ENCODE measurements around the gene AQP2.

The AQP2 gene

DNA sequence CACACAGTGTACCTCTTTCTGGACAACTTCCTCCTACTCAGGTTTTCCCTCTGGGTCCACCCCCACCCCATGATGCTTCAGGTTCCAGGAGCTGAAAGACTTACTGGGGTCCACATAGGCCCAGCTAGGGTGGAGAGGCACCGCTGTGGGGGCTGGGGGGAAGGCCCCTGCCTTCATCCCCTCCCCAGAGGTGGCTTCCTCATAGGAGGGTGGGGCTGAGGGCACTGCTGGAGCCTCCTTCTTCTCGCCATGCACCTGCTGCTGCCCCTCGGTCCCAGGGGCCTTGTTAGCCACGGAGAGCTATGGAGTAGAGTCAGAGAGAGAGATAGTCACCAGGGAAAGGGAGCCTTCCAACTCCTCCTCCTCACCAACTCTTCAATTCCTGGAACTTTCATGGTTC is 49.5 kb upstream of the AQP2 start:
- Histone ChIP-seq H3K4me1 (ENCODE audit: control insufficient read depth, insufficient read depth, low read length) (no peaks in the 10 kb centered on the region), H3K27ac (ENCODE audit: extremely low read depth, low read depth, low read length) (no peak overlapping the region), H3K4me3 (ENCODE audit: low read depth, low read length) (no peak overlapping the region), H3K9me3 (ENCODE audit: control insufficient read depth, insufficient read depth, low read depth, low read length) (no peaks in the 10 kb centered on the region), H3K36me3 (ENCODE audit: control insufficient read depth in 2 of 2, insufficient read depth in 1 of 2, low read length in 2 of 2) (no peaks in the 10 kb centered on the region)
- TF ChIP-seq ZNF433 (tag by site-specific recombination; IDR thresholded peaks at IDR 0.05; ENCODE audit: low read depth) (no peak), ZNF548 (tag by site-specific recombination; IDR thresholded peaks at IDR 0.05) (0 out of 2 replicates have a peak, but pooled peaks have one; percentile 5), ZNF76 (tag by site-specific recombination; IDR thresholded peaks at IDR 0.05; ENCODE audit: borderline replicate concordance, low read depth) (no peak)
- POLR2A ChIA-PET: no interaction called here
- CTCF ChIA-PET: interaction anchor here (0.6 to 1.7 kb wide), 2 partner anchors 32 to 138 kb away, joined by 3 to 5 read pairs; no protein-coding TSS in a partner anchor

DNA sequence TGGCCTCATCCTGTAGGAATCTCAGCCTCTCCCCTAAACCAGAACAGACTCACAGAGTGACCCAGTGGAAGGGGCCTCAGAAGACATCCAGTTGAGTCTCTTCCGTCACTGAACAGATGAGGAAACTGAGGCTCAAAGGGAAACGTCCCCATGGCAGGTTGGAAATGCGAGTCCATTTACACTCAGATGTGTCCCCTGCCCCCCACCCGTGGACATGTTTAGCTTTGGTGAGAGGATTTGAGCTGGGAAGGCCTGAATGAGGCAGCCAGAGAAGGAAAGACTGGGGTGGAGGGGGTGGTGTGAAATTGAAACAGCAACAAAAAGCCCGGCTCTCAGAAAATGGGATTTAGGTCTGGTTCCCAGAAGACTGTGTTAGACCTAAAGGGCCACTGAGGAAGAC is 48.6 kb upstream of the AQP2 start:
- Histone ChIP-seq H3K27ac (ENCODE audit: extremely low read depth, low read depth, low read length) (no peak overlapping the region), H3K9me3 (ENCODE audit: control insufficient read depth, insufficient read depth, low read depth, low read length) (no peaks in the 10 kb centered on the region), H3K4me3 (ENCODE audit: low read depth, low read length) (no peak overlapping the region), H3K4me1 (ENCODE audit: control insufficient read depth, insufficient read depth, low read length) (no peaks in the 10 kb centered on the region), H3K36me3 (ENCODE audit: control insufficient read depth in 2 of 2, insufficient read depth in 1 of 2, low read length in 2 of 2) (no peaks in the 10 kb centered on the region)
- no peak for TF ChIP-seq ZNF529 (tag by site-specific recombination; IDR thresholded peaks at IDR 0.05; ENCODE audit: insufficient replicate concordance)
- TF ChIP-seq ZNF174 (tag by site-specific recombination; IDR thresholded peaks at IDR 0.05): no peak
- no peak for TF ChIP-seq SP2 (tag by site-specific recombination; IDR thresholded peaks at IDR 0.05)
- TF ChIP-seq ZNF514 (tag by site-specific recombination; IDR thresholded peaks at IDR 0.05): no peak
- TF ChIP-seq, protein P1, sequence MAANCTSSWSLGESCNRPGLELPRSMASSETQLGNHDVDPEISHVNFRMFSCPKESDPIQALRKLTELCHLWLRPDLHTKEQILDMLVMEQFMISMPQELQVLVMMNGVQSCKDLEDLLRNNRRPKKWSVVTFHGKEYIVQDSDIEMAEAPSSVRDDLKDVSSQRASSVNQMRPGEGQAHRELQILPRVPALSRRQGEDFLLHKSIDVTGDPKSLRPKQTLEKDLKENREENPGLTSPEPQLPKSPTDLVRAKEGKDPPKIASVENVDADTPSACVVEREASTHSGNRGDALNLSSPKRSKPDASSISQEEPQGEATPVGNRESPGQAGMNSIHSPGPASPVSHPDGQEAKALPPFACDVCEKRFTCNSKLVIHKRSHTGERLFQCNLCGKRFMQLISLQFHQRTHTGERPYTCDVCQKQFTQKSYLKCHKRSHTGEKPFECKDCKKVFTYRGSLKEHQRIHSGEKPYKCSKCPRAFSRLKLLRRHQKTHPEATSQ (tag by site-specific recombination; IDR thresholded peaks at IDR 0.05): no peak
- TF ChIP-seq, protein P2, sequence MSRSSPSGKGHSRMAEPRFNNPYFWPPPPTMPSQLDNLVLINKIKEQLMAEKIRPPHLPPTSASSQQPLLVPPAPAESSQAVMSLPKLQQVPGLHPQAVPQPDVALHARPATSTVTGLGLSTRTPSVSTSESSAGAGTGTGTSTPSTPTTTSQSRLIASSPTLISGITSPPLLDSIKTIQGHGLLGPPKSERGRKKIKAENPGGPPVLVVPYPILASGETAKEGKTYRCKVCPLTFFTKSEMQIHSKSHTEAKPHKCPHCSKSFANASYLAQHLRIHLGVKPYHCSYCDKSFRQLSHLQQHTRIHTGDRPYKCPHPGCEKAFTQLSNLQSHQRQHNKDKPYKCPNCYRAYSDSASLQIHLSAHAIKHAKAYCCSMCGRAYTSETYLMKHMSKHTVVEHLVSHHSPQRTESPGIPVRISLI (tag by site-specific recombination; IDR thresholded peaks at IDR 0.05): no peak
- TF ChIP-seq KLF1 (tag by site-specific recombination; IDR thresholded peaks at IDR 0.05): no peak
- no peak for TF ChIP-seq ZNF341 (tag by site-specific recombination; IDR thresholded peaks at IDR 0.05; ENCODE audit: low read depth)
- no peak for TF ChIP-seq GLIS2 (tag by site-specific recombination; IDR thresholded peaks at IDR 0.05)
- TF ChIP-seq ZNF404 (tag by site-specific recombination; IDR thresholded peaks at IDR 0.05): no peak
- TF ChIP-seq, protein P3, sequence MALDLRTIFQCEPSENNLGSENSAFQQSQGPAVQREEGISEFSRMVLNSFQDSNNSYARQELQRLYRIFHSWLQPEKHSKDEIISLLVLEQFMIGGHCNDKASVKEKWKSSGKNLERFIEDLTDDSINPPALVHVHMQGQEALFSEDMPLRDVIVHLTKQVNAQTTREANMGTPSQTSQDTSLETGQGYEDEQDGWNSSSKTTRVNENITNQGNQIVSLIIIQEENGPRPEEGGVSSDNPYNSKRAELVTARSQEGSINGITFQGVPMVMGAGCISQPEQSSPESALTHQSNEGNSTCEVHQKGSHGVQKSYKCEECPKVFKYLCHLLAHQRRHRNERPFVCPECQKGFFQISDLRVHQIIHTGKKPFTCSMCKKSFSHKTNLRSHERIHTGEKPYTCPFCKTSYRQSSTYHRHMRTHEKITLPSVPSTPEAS (tag by site-specific recombination; IDR thresholded peaks at IDR 0.05): no peak
- no peak for TF ChIP-seq MZF1 (tag by site-specific recombination; IDR thresholded peaks at IDR 0.05; ENCODE audit: borderline replicate concordance)
- TF ChIP-seq ZNF76 (tag by site-specific recombination; IDR thresholded peaks at IDR 0.05; ENCODE audit: borderline replicate concordance, low read depth): no peak
- TF ChIP-seq ZNF311 (tag by site-specific recombination; IDR thresholded peaks at IDR 0.05; ENCODE audit: borderline replicate concordance): no peak
- TF ChIP-seq ZNF776 (tag by site-specific recombination; IDR thresholded peaks at IDR 0.05; ENCODE audit: borderline replicate concordance): no peak
- TF ChIP-seq ZNF175 (tag by site-specific recombination; IDR thresholded peaks at IDR 0.05): no peak
- no peak for TF ChIP-seq ZNF624 (tag by site-specific recombination; IDR thresholded peaks at IDR 0.05)
- CTCF ChIA-PET: interaction anchor here (1.2 to 1.7 kb wide), 2 partner anchors 10 to 33 kb away, joined by 3 to 5 read pairs; no protein-coding TSS in a partner anchor
- POLR2A ChIA-PET: no interaction called here
